Gastrocnemius medialis (tissue), 4 donors: Measurements from ENCODE around the gene HCRT. TPM values are rescaled to one million over a fixed set of nuclear protein-coding genes. Genes with fewer than 3 reads are reported as not detected.
A peak's percentile ranks its signal among the peaks of the same experiment; 100 is the strongest.
"Not testable (repeated sequence)": the region's sequence is repeated elsewhere in the genome, so short reads cannot be mapped to it uniquely, and the experiment has no call there.

Experiments
- ATAC-seq, 2 donors: fragments of 150-250 bp; one replicate each; pipeline ENCODE4 v1.9.1; 2016
- DNase-seq, 2 donors: peaks; one replicate each; pipeline ENCODE4 v3.0.0-alpha.2; 2019
- H3K27ac ChIP-seq, 4 donors: fragments of 200-600 bp; sonication (generic); 1 replicate in 1 of 4; 2 replicates in 3 of 4; pipeline ENCODE4 v1.5.1; 2016 to 2018; ENCODE audit warnings: mild to moderate bottlenecking in 2 of 4, moderate library complexity in 1 of 4
- H3K27me3 ChIP-seq, 3 donors: fragments of 200-600 bp; sonication (generic) in 2 of 3; 1 replicate in 1 of 3; 2 replicates in 2 of 3; pipeline versions ENCODE4 v1.5.1 to v1.6.0; 2016 to 2019; ENCODE audit warnings: mild to moderate bottlenecking in 1 of 3, moderate library complexity in 1 of 3
- H3K36me3 ChIP-seq, 2 donors: fragments of 200-600 bp; sonication (generic) in 1 of 2; one replicate each; pipeline ENCODE4 v1.5.1; 2017 to 2018
- H3K4me1 ChIP-seq, 2 donors: fragments of 200-600 bp; sonication (generic) in 1 of 2; one replicate each; pipeline ENCODE4 v1.5.1; 2016 to 2017; ENCODE audit warnings: mild to moderate bottlenecking in 2 of 2
- H3K4me3 ChIP-seq, 4 donors: fragments of 200-600 bp; sonication (generic) in 3 of 4; 1 replicate in 1 of 4; 2 replicates in 3 of 4; pipeline ENCODE4 v1.5.1; 2016 to 2019; ENCODE audit warnings: mild to moderate bottlenecking in 2 of 4
- H3K9me3 ChIP-seq, 3 donors: fragments of 200-600 bp; sonication (generic) in 2 of 3; 1 replicate in 1 of 3; 2 replicates in 2 of 3; pipeline ENCODE4 v1.5.1; 2016 to 2019
- CTCF ChIP-seq, 5 experiments: fragments of 450-650 bp in 3 of 5; fragments of 200-600 bp in 2 of 5; sonication (generic) in 2 of 5; IDR thresholded peaks in 4 of 5; conservative IDR thresholded peaks in 1 of 5; 1 replicate in 4 of 5; 2 replicates in 1 of 5; pipeline ENCODE4 v1.5.1; 2016 to 2019; ENCODE audit warnings: antibody characterized with exemption in 5 of 5, mild to moderate bottlenecking in 3 of 5, moderate library complexity in 3 of 5
- POLR2A ChIP-seq, 2 donors: fragments of 450-650 bp; IDR thresholded peaks; one replicate each; pipeline ENCODE4 v1.6.1; 2017; ENCODE audit warnings: antibody characterized with exemption in 2 of 2, mild to moderate bottlenecking in 2 of 2, moderate library complexity in 2 of 2
- in situ Hi-C, 4 donors: fragments of 200-750 bp; cut with MboI; loops; one replicate each; pipeline versions ENCODE4 v1.15.0 to v1.8.0; 2017; ENCODE audit warnings: low sequenced_read_pairs in 4 of 4
- intact Hi-C: fragments of 100-400 bp; cut with DNase I; formaldehyde crosslinking; loops from one replicate; pipeline ENCODE4 v1.15.1; 2023; ENCODE audit warnings: low total_unique reads
- total RNA-seq, 4 donors: library from RNA; depleted of rRNA; stranded (reverse); fragments of >200 nt; gene quantifications; one replicate each; pipeline versions ENCODE4 v1.1.0 to v1.2.3, GENCODE V29; 2016

The HCRT gene
- total RNA-seq, 4 donors from 2014 or later = not detected

DNA sequence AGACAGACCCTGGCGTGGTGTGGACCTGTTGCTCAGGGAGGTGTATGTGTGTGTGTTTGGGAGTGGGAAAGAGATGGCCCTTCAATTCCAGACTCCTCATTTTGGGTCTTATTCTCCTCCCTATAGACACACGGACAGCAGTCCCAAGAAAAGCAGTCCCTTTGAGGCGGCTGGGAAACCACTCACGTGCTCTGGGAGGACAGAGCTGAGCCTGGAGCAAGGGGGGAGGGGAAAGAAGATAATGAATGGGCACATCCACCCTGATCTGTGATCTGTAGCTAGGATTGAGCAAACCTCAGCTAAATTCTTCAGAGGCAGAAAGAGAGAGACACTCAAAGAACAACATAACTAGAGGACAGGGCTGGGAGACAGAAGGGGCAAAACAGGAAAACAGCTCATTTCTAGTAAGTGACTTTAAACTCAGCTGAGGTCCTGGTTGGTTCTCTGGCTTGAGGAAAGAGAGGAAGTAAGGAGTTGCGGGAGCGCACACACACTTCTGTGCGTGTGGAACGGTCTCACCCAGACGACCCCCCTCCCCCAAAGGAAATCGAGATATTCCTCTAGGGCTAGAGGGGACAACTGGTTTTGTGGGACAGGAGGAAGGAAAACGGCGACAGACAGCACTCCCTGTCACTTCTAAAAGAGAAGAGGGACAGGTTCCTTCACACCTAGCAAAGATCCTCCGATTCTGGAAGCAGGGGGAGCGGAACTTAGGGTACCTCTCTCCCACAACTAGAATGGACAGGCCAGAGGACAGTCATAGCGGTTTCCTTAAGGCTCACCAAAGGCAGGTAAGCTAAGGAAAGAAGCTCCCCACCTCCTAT, 31.1 kb downstream of the HCRT start:
- no peaks in the 10 kb centered on the region for H3K9me3 ChIP-seq
- H3K27ac ChIP-seq = peak overlapping the region; percentile 85 to 94 (median 91)
- H3K27me3 ChIP-seq = no peaks in the 10 kb centered on the region
- ATAC-seq = peak; percentile 22 to 32
- DNase-seq = peak in 1 of 2 donors; percentile 29
- H3K4me1 ChIP-seq = peaks cover 26% of the 10 kb centered on the region in 2 donors
- intact Hi-C loops = loop anchor here (2.0 kb wide), 1 partner anchor 187 kb away; the partner anchor contains the start of gene CNP
- no peaks in the 10 kb centered on the region for H3K36me3 ChIP-seq
- in situ Hi-C loops = no loop called here
- TF ChIP-seq CTCF (IDR thresholded peaks at IDR 0.05 in 4 of 5, conservative IDR thresholded peaks at IDR 0.05 in 1 of 5) (no peak), POLR2A (IDR thresholded peaks at IDR 0.05) (no peak)
- peak overlapping the region; percentile 84 to 93 (median 86) for H3K4me3 ChIP-seq

DNA sequence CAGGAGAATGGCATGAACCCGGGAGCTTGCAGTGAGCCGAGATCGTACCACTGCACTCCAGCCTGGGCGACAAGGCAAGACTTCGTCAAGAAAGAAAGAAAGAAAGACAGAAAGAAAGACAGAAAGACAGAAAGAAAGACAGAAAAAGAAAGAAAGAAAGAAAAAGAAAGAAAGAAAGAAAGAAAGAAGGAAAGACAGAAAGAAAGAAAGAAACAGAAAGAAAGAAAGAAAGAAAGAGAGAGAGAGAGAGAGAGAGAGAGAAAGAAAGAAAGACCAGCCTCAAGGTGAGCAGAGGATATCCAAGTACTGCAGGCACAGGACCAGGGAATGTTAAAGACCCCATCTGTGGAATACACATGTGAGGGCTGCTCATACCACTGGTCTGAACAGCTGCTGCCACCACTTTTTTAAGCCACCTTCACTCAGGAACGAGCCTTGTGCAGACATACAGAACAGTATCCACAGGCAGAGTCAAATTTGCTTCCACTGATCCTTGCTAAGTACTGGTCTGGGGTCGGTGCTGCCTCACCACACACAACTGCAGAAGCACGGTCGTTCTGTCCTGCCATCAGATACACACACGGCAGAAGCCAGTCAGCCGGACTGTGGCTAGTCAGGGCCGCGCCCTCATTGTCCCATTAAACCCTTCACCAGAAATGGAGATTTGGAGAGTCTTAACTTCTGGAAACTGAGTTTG, 38.2 kb downstream of the HCRT start:
- Histone ChIP-seq H3K36me3 (no peaks in the 10 kb centered on the region), H3K27me3 (no peaks in the 10 kb centered on the region), H3K4me3 (no peak overlapping the region), H3K4me1 (peaks cover 37 to 55% of the 10 kb centered on the region in 2 donors), H3K27ac (peak overlapping the region; percentile 36 to 87 (median 46)), H3K9me3 (no peaks in the 10 kb centered on the region)
- in situ Hi-C loops = no loop called here
- DNase-seq = no peak
- ATAC-seq = no peak
- TF ChIP-seq CTCF (IDR thresholded peaks at IDR 0.05 in 4 of 5, conservative IDR thresholded peaks at IDR 0.05 in 1 of 5) (no peak), POLR2A (IDR thresholded peaks at IDR 0.05) (no peak)
- intact Hi-C loops = no loop called here

GRCh38 chr17:42143138-42143537, 42.1 kb downstream of the HCRT start:
- Histone ChIP-seq H3K4me1 (peaks cover 66 to 77% of the 10 kb centered on the region in 2 donors), H3K27ac (peak overlapping the region; percentile 82 to 92 (median 86))
- in situ Hi-C loops, intact Hi-C loops, H3K4me3 ChIP-seq, H3K9me3 ChIP-seq, H3K36me3 ChIP-seq, H3K27me3 ChIP-seq: not testable (repeated sequence)
- DNase-seq (peak in 1 of 2 donors; percentile 86), ATAC-seq (peak; percentile 49 to 77)

GRCh38 chr17:42142371-42142896, 42.8 kb downstream of the HCRT start:
- TF ChIP-seq POLR2A (IDR thresholded peaks at IDR 0.05) = no peak
- TF ChIP-seq CTCF (IDR thresholded peaks at IDR 0.05 in 4 of 5, conservative IDR thresholded peaks at IDR 0.05 in 1 of 5) = no peak
- Histone ChIP-seq H3K4me1 (peaks cover 73 to 82% of the 10 kb centered on the region in 2 donors), H3K36me3 (no peaks in the 10 kb centered on the region), H3K9me3 (no peaks in the 10 kb centered on the region), H3K27ac (peak overlapping the region; percentile 82 to 92 (median 86)), H3K27me3 (no peaks in the 10 kb centered on the region), H3K4me3 (no peak overlapping the region)
- intact Hi-C loops (no loop called here), in situ Hi-C loops (no loop called here)
- peak; percentile 75 to 88 for DNase-seq
- ATAC-seq = peak; percentile 81 to 90

- Histone ChIP-seq H3K4me3 (no peak overlapping the region), H3K27me3 (no peaks in the 10 kb centered on the region), H3K9me3 (no peaks in the 10 kb centered on the region), H3K36me3 (no peaks in the 10 kb centered on the region), H3K4me1 (peaks cover 82 to 83% of the 10 kb centered on the region in 2 donors), H3K27ac (peak overlapping the region; percentile 82 to 92 (median 86))
- TF ChIP-seq CTCF (IDR thresholded peaks at IDR 0.05 in 4 of 5, conservative IDR thresholded peaks at IDR 0.05 in 1 of 5) (no peak), POLR2A (IDR thresholded peaks at IDR 0.05) (no peak)
- in situ Hi-C loops (no loop called here), intact Hi-C loops (no loop called here)
- ATAC-seq (no peak), DNase-seq (no peak)
These were observed 43.9 kb downstream of the HCRT start for GRCh38 chr17:42141382-42141781.

DNA sequence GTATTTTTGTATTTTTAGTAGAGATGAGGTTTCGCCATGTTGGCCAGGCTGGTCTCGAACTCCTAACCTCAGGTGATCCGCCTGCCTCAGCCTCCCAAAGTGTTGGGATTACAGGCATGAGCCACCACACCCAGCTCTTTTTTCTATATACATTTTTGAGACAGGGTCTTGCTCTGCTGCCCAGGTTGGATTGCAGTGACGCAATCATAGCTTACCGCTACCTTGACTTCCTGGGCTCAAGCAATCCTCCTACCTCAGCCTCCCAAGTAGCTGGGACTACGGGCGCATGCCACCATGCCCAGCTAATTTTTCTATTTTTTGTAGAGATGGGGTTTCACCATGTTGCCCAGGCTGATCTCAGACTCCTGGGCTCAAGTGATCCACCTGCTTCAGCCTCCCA, 44.6 kb downstream of the HCRT start:
- H3K36me3 ChIP-seq, intact Hi-C loops, DNase-seq, in situ Hi-C loops, ATAC-seq, H3K4me3 ChIP-seq, H3K9me3 ChIP-seq, H3K27me3 ChIP-seq: not testable (repeated sequence)
- Histone ChIP-seq H3K4me1 (peaks cover 88% of the 10 kb centered on the region in 2 donors), H3K27ac (peak overlapping the region; percentile 82 to 92 (median 86))
